Epidermal melanocyte (primary cell): ENCODE results near the gene MICU1.
A peak's percentile ranks its signal among the peaks of the same experiment; 100 is the strongest.
"Not testable (repeated sequence)": the region's sequence is repeated elsewhere in the genome, so short reads cannot be mapped to it uniquely, and the experiment has no call there.

Experiments
- DNase-seq: peaks from one replicate; pipeline ENCODE4 v3.0.0; 2011; ENCODE audit warnings: low spot score; ENCODE audit not compliant: insufficient read length

MICU1 gene

GRCh38 chr10:72351479-72351878 is 274.4 kb downstream of the MICU1 start:
- no peak for DNase-seq

GRCh38 chr10:72349438-72349837 is 276.4 kb downstream of the MICU1 start:
- DNase-seq, result no peak

GRCh38 chr10:72348282-72348681 is 277.6 kb downstream of the MICU1 start:
- DNase-seq, result no peak

GRCh38 chr10:72346117-72346516 is 279.8 kb downstream of the MICU1 start:
- DNase-seq, result not testable (repeated sequence)

DNA sequence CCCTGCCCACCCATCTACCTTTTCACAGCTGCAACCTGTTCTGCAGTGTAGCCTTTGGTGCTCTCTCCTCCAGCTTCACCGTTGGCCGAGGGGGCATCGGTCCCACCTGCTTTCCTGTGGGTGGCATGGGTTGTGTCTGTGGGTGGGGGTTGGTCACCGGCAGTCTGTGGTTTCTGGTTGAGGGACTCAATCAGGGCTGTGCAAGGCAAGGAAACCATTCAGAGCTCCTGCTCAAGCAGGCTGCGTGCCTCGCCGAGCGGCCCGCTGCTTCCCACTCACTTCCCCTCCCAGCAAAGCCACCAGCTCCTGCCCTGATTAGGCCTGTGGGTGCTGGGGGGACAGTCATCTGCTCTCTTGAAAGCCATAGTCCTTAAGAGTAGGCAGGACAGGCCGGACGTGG is 280.9 kb downstream of the MICU1 start:
- DNase-seq, result no peak

DNA sequence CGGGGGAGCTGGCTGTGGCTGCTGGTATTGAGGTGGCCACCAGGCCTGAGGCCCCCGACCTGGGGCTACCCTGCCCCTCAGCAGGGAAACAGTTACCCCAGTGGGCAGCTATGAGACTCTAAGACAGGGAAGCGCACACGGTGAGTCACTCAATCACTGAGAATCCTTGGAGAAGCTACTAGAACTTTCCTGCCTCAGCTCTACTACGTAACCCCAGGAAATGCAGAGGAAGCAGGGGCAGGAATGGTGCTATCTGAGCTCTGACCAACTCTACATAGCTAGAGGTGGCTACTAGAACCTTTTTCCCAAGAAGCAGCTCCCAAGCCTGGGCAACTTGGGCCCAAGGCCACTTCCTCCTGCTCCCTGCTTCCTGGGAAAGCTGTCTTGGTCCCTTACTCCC is 283.0 kb downstream of the MICU1 start:
- DNase-seq, result no peak

- no peak for DNase-seq
Observed at GRCh38 chr10:72340510-72341261, 285.2 kb downstream of the MICU1 start.

- DNase-seq, result no peak
Observed at GRCh38 chr10:72338180-72338579, 287.7 kb downstream of the MICU1 start.

- no peak for DNase-seq
Observed at GRCh38 chr10:72337722-72338121, 288.2 kb downstream of the MICU1 start.

GRCh38 chr10:72337039-72337629 is 288.7 kb downstream of the MICU1 start:
- DNase-seq, result no peak

- DNase-seq, result no peak
Observed at GRCh38 chr10:72336259-72337038, 289.4 kb downstream of the MICU1 start.

DNA sequence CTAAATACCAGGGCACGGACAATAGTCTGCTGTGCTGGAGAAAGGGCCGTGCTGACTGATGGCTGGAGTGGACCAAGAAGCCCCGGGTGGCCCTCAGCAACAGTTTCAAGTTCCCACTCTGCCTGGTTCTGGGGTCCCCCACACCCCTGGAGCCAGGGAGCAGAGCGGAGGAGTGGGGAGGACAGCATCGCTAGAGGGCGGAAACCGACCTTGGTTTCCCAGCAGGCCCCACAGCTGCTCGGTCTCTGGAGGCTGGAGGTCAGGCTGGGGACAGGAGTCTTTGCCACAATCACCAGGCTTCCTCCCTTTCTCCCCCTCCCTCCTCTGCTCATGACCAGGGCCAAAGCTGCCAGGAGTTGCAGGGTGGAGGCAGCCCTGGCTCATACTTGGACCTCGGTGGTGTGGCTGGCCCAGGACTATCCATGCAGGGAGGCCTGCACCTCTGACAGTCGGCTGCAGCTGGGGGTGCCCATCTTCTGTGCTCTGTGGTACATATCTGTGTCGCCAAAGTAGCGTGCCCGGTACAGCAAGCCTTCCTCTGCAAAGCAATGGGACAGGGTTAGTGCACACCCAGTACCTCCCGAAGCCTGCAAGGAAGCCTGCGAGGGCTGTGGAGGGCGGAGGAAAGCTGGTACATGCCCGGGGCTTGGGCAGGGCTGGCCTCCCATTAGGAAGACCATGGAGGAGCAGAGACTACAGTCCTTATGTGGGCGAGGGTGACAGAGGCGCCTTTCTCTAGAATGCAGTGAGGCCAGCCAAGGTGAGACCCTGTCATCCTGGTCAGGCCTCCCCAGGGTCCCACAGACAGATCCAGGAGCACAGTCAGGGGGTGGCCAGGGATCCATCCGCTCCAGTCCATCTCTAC is 290.3 kb downstream of the MICU1 start:
- no peak for DNase-seq

DNA sequence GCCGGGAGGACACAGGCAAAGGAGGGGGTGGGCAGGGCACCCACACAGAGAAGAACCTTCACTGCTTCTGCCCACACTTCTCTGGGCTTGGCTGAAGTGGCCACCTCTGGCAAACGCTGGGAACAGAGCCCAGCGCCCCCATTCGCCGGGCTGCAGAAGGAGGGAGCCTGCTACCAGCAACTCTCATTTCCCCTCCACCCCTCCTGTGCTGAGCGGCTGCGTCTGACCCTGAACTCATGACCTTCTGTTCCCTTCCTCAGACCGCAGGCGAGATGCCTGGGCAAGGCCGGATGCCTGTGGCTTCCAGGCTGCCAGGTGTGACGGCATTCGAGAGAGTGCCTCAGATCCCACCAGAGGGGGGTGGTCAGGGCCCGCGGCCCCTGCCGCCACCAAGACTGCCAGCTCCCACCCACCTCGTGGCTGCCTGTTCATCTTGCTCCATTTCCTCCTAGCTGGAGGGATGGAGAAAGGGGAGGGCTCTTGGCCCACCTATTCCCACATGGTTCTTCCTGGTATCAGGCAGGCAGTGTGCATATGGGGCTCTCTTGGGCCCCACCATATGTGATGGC is 291.0 kb downstream of the MICU1 start:
- DNase-seq, result no peak

GRCh38 chr10:72334196-72334824 is 291.6 kb downstream of the MICU1 start:
- no peak for DNase-seq

GRCh38 chr10:72333112-72334015 is 292.5 kb downstream of the MICU1 start:
- DNase-seq, result no peak

DNA sequence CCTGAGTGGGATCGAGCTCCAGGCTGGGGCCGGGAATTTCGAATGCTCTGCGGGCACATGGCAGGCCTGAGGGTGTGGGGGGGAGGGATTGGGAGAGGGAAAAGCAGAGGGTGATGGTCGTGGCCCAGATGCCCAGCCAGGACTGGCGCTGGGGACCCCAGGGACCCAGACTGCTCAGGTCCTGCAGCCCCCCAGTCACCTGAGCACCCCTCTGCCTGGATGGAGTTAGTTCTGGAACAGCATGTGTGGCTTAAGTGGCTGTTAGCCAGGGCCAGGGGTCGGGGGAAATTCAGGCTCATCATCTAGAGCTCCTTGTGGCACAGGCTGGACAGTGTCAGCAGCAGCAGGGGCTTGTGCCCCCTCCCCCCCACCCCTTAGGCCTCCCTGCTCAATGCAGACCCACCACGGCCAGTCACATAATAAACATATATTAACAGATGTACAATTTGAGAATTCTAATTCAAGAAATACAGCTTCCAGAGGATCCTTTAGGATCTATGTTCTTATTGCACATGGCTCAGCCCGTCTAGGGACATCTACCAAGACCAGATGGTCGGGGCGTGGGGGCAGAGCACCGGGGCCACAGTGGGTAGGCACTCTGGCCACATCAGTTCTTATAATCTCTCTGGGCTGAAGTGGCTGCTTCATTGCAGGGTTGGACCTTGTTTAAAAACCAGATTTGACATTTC is 293.3 kb downstream of the MICU1 start:
- DNase-seq, result no peak

GRCh38 chr10:72331575-72332422 is 294.1 kb downstream of the MICU1 start:
- DNase-seq, result peak; percentile 41

GRCh38 chr10:72330069-72330426 is 295.8 kb downstream of the MICU1 start:
- DNase-seq, result no peak
